GM12878 (cell line): ENCODE data around the gene FETUB. TPM values are rescaled to one million over a fixed set of nuclear protein-coding genes. Genes with fewer than 3 reads are reported as not detected.

Source experiments
- ATAC-seq: fragments of 200-7000 bp; cut with Tn5 transposase; 3 replicates; pipeline ENCODE4 v1.9.1; 2020; ENCODE audit warnings: mild to moderate bottlenecking, moderate library complexity
- BruUV-seq: library from RNA; stranded (reverse); fragments of 400-500 nt; replicated peaks from 2 replicates; lab custom pipeline; 2021; lab: Mats Ljungman, UMichigan
- CTCF ChIA-PET: fragments of 300-600 bp; sonication (Branson Sonifier 250); formaldehyde crosslinking; extraction: SDS; loops from one replicate; lab custom pipeline; 2021; ENCODE audit warnings: inconsistent platforms; lab: Yijun Ruan, JAX
- POLR2A ChIA-PET: fragments of 350-600 bp; formaldehyde crosslinking; extraction: SDS; loops from one replicate; lab custom pipeline; 2021; ENCODE audit warnings: inconsistent platforms; lab: Charles Lee
- RAD21 ChIA-PET: fragments of 300-600 bp; sonication (Branson Sonifier 250); formaldehyde crosslinking; loops from one replicate; lab custom pipeline; 2023; ENCODE audit warnings: antibody characterized with exemption; ENCODE audit not compliant: unreplicated experiment; lab: Charles Lee
- SMC1A ChIA-PET: fragments of 300-600 bp; sonication (Branson Sonifier 250); formaldehyde crosslinking; loops from one replicate; lab custom pipeline; 2023; ENCODE audit not compliant: unreplicated experiment, uncharacterized antibody; lab: Charles Lee
- DNase-seq: peaks from one replicate; pipeline ENCODE4 v3.0.0-alpha.2; 2011; ENCODE audit warnings: low read depth, low spot score
- FAIRE-seq: peaks from 3 replicates; lab custom pipeline; 2011; peaks lifted over from hg19 to GRCh38; lab: Jason Lieb, UNC
- H2AFZ ChIP-seq: 2 replicates; pipeline ENCODE4 v1.6.0; 2011; ENCODE audit warnings: low read depth, low read length, control low read depth; ENCODE audit not compliant: control insufficient read depth
- H3K27ac ChIP-seq: 2 replicates; pipeline ENCODE4 v1.5.1; 2011; ENCODE audit warnings: control low read depth; ENCODE audit not compliant: control insufficient read depth, insufficient read depth
- H3K27me3 ChIP-seq, 2 experiments: replicated peaks in 1 of 2; 2 replicates each; pipeline versions ENCODE4 v1.6.0 to v1.6.1; 2011; ENCODE audit warnings: low read length in 1 of 2; ENCODE audit not compliant: control insufficient read depth in 2 of 2, insufficient read depth in 2 of 2
- H3K36me3 ChIP-seq, 2 experiments: 2 replicates each; pipeline ENCODE4 v1.5.1; 2011; ENCODE audit warnings: low read length in 1 of 2; ENCODE audit not compliant: control insufficient read depth in 2 of 2, insufficient read depth in 2 of 2
- H3K4me1 ChIP-seq: 2 replicates; pipeline ENCODE4 v1.6.1; 2011; ENCODE audit warnings: mild to moderate bottlenecking, low read length, moderate library complexity, mixed read lengths; ENCODE audit not compliant: control insufficient read depth, insufficient read depth
- H3K4me2 ChIP-seq: 2 replicates; pipeline ENCODE4 v1.6.0; 2011; ENCODE audit warnings: control low read depth; ENCODE audit not compliant: control insufficient read depth, insufficient read depth
- H3K4me3 ChIP-seq: fragments of 200-600 bp; sonication (generic); 2 replicates; pipeline ENCODE4 v1.5.1; 2016
- H3K79me2 ChIP-seq: 2 replicates; pipeline ENCODE4 v1.6.0; 2011; ENCODE audit warnings: low read length; ENCODE audit not compliant: control insufficient read depth, insufficient read depth
- H3K9ac ChIP-seq: 2 replicates; pipeline ENCODE4 v1.8.0; 2011; ENCODE audit warnings: low read length, control low read depth, mixed read lengths; ENCODE audit not compliant: control insufficient read depth, insufficient read depth
- H3K9me3 ChIP-seq: replicated peaks from 3 replicates; pipeline ENCODE4 v1.5.1; 2011; ENCODE audit warnings: mild to moderate bottlenecking, low read length; ENCODE audit not compliant: control insufficient read depth, insufficient read depth
- H4K20me1 ChIP-seq: 2 replicates; pipeline ENCODE4 v1.6.0; 2011; ENCODE audit not compliant: control insufficient read depth, insufficient read depth
- BRCA1 ChIP-seq: IDR thresholded peaks from 2 replicates; pipeline ENCODE4 v1.6.1; 2011; ENCODE audit warnings: low read depth, low read length, improper control_type of control experiment
- CTCF ChIP-seq, 3 experiments: IDR thresholded peaks in 2 of 3; conservative IDR thresholded peaks in 1 of 3; 2 replicates each; pipeline ENCODE4 v1.5.1; 2011; ENCODE audit warnings: low read depth in 3 of 3, low read length in 3 of 3, mild to moderate bottlenecking in 3 of 3, control low read depth in 2 of 3, moderate library complexity in 2 of 3, inconsistent platforms in 1 of 3, mixed read lengths in 1 of 3; ENCODE audit not compliant: control insufficient read depth in 2 of 3, insufficient read depth in 1 of 3; ENCODE audit errors: extremely low read depth in 1 of 3
- E4F1 ChIP-seq: fragments of 450-650 bp; IDR thresholded peaks from 2 replicates; pipeline ENCODE4 v1.6.1; 2018; ENCODE audit warnings: borderline replicate concordance, mild to moderate bottlenecking; ENCODE audit not compliant: partially characterized antibody
- HDAC2 ChIP-seq: fragments of 200-600 bp; sonication (generic); IDR thresholded peaks from 2 replicates; pipeline ENCODE4 v1.6.1; 2017
- NFIC ChIP-seq: IDR thresholded peaks from 2 replicates; pipeline ENCODE4 v1.6.1; 2012; ENCODE audit warnings: low read depth, mild to moderate bottlenecking, inconsistent platforms, low read length, moderate library complexity
- RBBP5 ChIP-seq: fragments of 200-600 bp; sonication (generic); conservative IDR thresholded peaks from 2 replicates; pipeline ENCODE4 v1.6.1; 2016
- RCOR1 ChIP-seq: conservative IDR thresholded peaks from 2 replicates; pipeline ENCODE4 v1.6.1; 2012; ENCODE audit warnings: low read depth, low read length, improper control_type of control experiment
- ZNF217 ChIP-seq: fragments of 450-650 bp; IDR thresholded peaks from 2 replicates; pipeline ENCODE4 v1.6.1; 2017; ENCODE audit warnings: antibody characterized with exemption, mild to moderate bottlenecking
- ZZZ3 ChIP-seq: IDR thresholded peaks from 2 replicates; pipeline ENCODE4 v1.6.1; 2011; ENCODE audit warnings: low read depth; ENCODE audit not compliant: control insufficient read depth, insufficient read length
- WGBS: methylation state at CpG from one replicate; pipeline ENCODE4 v1.1.6; 2016; ENCODE audit warnings: low lambda C conversion rate; ENCODE audit not compliant: insufficient replicate concordance, insufficient coverage; ENCODE audit errors: missing lambda C conversion rate; 5-methylcytosine and 5-hydroxymethylcytosine counted together
- in situ Hi-C: fragments of 300-500 bp; cut with MboI; formaldehyde crosslinking; loops from 9 replicates; pipeline ENCODE4 v1.14.3; 2018; ENCODE audit warnings: mixed read lengths
- intact Hi-C: fragments of 100-400 bp; cut with micrococcal nuclease; formaldehyde crosslinking; loops from one replicate; pipeline ENCODE4 v1.14.2; 2022; ENCODE audit not compliant: unreplicated experiment
- polyA plus RNA-seq, 11 experiments: library from polyadenylated mRNA; depleted of rRNA in 4 of 11; unstranded in 6 of 11; stranded (reverse) in 5 of 11; fragments of >200 nt; fragmentation: Nextera tagmentation in 4 of 11; fragmentation: Illumina TruSeq in 1 of 11; extraction: Ambion mirVana in 4 of 11; extraction: Trizol in 1 of 11; gene quantifications; 1 replicate in 1 of 11; 2 replicates in 10 of 11; pipeline versions ENCODE4 v1.2.1 to v1.2.3, GENCODE V29; 2011 to 2016; ENCODE audit warnings: inconsistent platforms in 2 of 11, missing spikeins in 2 of 11, low read depth in 1 of 11
- total RNA-seq, 4 experiments: library from RNA; depleted of rRNA in 3 of 4; stranded (reverse); fragments of >200 nt in 3 of 4; fragmentation: Illumina TruSeq in 1 of 4; extraction: Trizol in 1 of 4; gene quantifications; 2 replicates each; pipeline versions ENCODE4 v1.2.1 to v1.2.3, GENCODE V29; 2013 to 2021

The FETUB gene
- total and polyA plus RNA-seq, 10 of the 15 experiments (the other 5 are each of a cell fraction or from before 2014, with no cell fraction given) = not detected

- ChIA-PET SMC1A (interaction anchor here (0.7 to 5.7 kb wide), 25 partner anchors 9 to 671 kb away, joined by 3 to 38 read pairs (median 4); no protein-coding TSS in a partner anchor), POLR2A (no interaction called here), RAD21 (interaction anchor here (1.0 to 4.6 kb wide), 7 partner anchors 44 to 670 kb away, joined by 3 to 45 read pairs (median 5); no protein-coding TSS in a partner anchor), CTCF (interaction anchor here (0.7 to 7.7 kb wide), 56 partner anchors 11 to 682 kb away, joined by 3 to 183 read pairs (median 5); partner anchors contain the start of genes DNAJB11 and EIF4A2)
- Histone ChIP-seq H3K36me3 (no peaks in the 10 kb centered on the region), H2AFZ (no peak overlapping the region), H4K20me1 (no peaks in the 10 kb centered on the region), H3K27me3 (peaks cover 2 to 3% of the 10 kb centered on the region in 2 experiments; a peak in 3 of 4 replicates), H3K4me2 (peak overlapping the region; percentile 56; the same call in 1 of the 2 replicates), H3K9ac (no peak overlapping the region), H3K4me3 (no peak overlapping the region), H3K4me1 (peaks cover 7% of the 10 kb centered on the region), H3K27ac (no peak overlapping the region), H3K79me2 (no peaks in the 10 kb centered on the region), H3K9me3 (no peaks in the 10 kb centered on the region)
- 22% methylated on average over 6 of the region's 6 CpGs for WGBS
- TF ChIP-seq CTCF (IDR thresholded peaks at IDR 0.05 in 2 of 3, conservative IDR thresholded peaks at IDR 0.05 in 1 of 3; ENCODE audit: control insufficient read depth in 2 of 3, extremely low read depth in 1 of 3, insufficient read depth in 1 of 3, low read depth in 3 of 3, low read length in 3 of 3) (no peak), HDAC2 (no peak), RCOR1 (no peak), ZZZ3 (no peak), NFIC (no peak), ZNF217 (no peak), RBBP5 (no peak), BRCA1 (no peak), E4F1 (no peak)
- no peak for FAIRE-seq
- ATAC-seq = no peak
- BruUV-seq = no TSS peak
- DNase-seq = no peak
- in situ Hi-C loops (no loop called here), intact Hi-C loops (loop anchor here (10.0 kb wide), 1 partner anchor 551 kb away; no protein-coding TSS in a partner anchor)
These were observed 26.0 kb upstream of the FETUB start for GRCh38 chr3:186614266-186614596.
